SK-N-SH (cell line): ENCODE measurements around the gene COL8A1.

ENCODE experiments used
- CTCF ChIP-seq: fragments of 200-600 bp; sonication (generic); IDR thresholded peaks from 2 replicates; pipeline ENCODE4 v1.6.1; 2017; ENCODE audit warnings: antibody characterized with exemption, mild to moderate bottlenecking, moderate library complexity
- EP300 ChIP-seq, 2 experiments: IDR thresholded peaks; 2 replicates each; pipeline versions ENCODE4 v1.4.0 to v1.6.1; 2012; ENCODE audit warnings: borderline replicate concordance in 1 of 2, low read depth in 1 of 2, low read length in 1 of 2
- REST ChIP-seq: IDR thresholded peaks from 2 replicates; pipeline ENCODE4 v1.6.1; 2012; ENCODE audit warnings: mild to moderate bottlenecking, low read depth, low read length, moderate library complexity

GRCh38 chr3:99646107-99646435 lies 7.7 kb downstream of the COL8A1 start:
- no peak for TF ChIP-seq CTCF
- TF ChIP-seq REST = no peak
- TF ChIP-seq EP300 (IDR thresholded peaks at IDR 0.05; ENCODE audit: borderline replicate concordance in 1 of 2, low read depth in 1 of 2, low read length in 1 of 2) = no peak
